NCI-H510A treated with DMSO at 0.1 percent for 48 hours (cell line): ENCODE data around the gene GSTT4.
A peak's percentile ranks its signal among the peaks of the same experiment; 100 is the strongest.
"Not testable (repeated sequence)": the region's sequence is repeated elsewhere in the genome, so short reads cannot be mapped to it uniquely, and the experiment has no call there.

Experiments used
- DNase-seq: peaks from one replicate; lab custom pipeline; 2025; lab: John Stamatoyannopoulos, UW

GSTT4 gene

DNA sequence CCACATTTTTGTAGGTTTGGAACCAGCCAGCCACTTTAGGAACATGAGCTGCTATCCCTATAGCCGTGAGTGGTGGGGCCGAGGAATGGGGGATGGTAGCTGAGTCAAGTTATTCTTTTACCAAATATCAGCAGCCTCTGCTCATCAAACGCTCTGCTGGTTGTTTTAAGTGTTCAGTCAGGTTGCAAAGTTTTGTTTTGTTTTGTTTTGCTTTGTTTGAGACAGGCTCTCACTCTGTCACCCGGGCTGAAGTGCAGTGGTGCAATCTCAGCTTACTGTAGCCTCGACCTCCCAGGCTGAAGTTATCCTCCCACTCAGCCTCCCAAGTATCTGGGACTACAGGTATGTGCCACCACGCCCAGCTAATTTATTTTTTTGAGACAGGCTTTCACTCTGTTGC is 20.2 kb upstream of the GSTT4 start:
- no peak for DNase-seq

GRCh38 chr22:24024354-24024753 is 19.1 kb upstream of the GSTT4 start:
- DNase-seq: no peak

DNA sequence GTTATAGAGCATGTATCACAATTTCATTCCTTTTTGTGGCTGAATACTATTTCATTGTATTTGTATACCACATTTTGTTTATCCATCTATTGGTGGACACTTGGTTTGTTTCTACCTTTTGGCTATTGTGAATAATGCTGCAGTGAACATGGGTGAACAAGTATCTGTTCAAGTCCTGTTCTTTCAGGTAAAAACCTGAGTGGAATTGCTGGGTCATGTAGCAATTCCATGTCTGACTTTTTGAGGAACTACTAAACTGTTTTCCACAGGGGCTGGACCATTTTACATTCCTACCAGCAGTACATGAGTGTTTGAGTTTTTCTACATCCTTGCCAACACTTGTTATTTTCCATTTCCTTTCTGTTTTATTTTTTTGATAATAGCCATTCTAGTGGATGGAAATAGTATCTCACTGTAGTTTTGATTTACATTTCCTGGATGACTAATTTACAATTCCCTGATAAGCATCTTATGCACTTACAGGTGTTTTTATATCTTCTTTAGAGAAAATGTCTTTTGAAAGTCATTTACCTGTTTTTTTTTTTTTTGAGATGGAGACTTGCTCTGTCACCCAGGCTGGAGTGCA is 18.0 kb upstream of the GSTT4 start:
- no peak for DNase-seq

- no peak for DNase-seq
Observed at GRCh38 chr22:24021304-24021703, 16.1 kb upstream of the GSTT4 start.

DNA sequence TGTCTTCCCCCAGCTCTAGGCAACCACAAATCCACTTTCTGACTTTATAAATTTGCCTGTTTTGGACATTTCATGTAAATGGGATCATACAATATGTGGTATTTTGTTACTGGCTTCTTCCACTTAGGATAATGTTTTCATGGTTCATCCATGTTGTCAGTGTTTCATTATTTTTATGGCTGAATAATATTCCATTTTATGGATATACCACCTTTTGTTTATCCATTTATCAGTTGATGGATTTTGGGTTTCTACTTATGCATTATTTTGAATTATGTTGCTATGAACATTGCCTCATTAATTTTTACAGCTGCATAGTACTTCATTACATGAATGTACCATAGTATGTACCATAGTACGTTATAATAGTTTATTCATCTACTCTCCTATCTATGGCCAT is 10.9 kb upstream of the GSTT4 start:
- DNase-seq: no peak

- DNase-seq: peak; percentile 13
Observed at GRCh38 chr22:24011735-24012068, 6.4 kb upstream of the GSTT4 start.

DNA sequence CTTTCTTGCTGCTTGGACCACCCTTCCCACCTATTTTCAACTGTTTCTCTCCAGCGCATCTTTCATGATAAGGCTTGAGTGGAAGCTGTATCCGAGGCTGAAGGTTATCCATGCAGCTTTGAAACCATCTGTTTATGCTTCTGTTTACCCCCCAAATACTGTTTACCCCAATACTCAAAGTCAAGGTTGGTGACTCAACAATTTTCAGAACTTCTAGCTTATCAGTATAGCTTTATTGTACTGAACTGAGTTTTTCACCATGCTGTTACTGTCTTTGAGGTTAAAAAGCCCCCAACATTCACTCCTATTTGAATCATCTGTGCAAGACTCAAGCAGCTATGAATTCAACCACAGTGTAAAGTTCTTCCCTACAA is 4.8 kb upstream of the GSTT4 start:
- DNase-seq: no peak

DNA sequence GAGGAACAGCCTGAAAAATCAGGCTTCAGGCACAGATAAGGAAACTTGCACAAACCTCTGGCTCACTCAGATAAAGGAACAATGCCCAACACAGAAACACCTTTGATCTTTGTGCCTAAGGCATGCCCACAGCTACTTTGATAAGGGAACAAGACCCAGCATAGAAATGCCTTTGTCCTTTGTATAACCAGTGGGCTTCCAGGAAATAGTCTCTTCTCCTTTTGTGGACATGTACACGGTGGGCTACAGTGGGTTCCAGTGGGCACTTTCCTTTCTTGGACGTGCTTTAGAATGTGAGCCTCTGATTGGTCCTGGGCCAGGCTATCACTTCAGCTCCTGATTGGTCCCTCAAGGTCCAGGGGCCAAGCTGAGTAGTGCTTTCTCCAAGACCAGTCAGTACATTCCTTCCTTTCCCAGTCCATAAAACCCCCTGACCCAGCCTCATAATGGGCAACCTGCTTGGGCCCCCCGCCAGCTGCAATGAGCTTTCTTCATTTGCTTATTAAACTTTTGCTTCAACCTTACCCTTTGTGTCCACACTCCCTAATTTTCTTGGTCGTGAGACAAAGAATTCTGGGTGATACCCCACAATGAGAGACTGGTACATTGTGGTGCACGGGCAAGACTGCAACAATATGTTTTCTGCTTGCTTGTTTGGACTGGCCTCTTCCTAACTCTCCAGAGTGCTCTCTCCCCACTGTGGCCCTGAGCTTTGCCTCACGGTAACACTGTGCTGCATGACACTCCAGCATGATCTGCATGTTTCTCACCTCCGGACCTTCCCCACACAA is 4.2 kb upstream of the GSTT4 start:
- DNase-seq: no peak

DNA sequence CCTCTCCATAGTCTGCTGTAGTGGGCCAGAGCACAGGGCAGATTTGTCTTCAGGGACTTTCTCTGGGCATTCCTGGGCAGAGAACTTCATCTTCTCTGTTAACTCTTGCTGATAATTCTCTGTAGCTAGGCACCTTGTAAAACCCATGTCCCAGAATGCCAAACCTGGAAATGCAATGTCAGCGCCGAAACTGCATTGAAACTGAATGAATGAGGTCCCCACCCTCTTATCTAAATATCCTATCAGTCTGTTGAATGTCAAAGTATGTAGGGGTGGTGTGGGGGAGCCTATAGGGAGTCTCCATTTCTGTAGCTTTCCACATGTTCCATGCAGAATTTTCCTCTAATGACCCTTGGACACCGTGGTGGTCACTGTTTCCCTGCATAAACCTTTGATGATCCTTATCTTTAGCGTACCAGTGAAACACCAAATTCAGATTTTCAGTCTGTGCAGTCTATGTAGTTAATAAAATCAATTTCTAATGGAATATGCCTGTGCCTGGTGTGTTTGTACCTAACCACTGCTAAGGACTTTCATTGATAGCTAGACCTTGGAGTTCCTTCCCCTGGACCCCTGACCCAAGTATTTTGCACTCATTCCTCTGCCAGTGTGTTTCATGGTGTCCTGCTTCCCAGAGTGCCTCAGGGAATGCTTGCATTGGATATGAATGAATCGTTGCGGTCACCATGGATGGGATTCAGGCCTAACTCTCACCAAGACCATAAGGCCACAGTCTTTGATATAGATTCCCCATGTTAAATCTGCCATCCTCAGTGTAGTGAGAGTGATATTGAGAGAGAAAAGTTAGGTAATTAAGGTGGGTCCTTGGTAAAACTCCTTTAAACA is 3.4 kb upstream of the GSTT4 start:
- no peak for DNase-seq

DNA sequence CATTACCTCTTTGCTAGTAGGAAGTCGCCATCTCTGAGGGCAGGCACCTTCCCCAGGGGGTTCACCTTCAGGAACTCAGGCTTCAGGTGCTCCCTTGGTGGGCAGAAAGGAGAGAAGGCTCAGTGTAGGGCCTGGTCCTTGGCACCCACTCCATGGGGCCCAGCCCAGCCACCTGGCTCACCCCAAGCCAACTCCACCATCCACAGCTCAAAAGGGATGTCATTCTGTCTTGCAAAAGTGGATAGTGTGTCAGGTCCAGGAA is 2.7 kb upstream of the GSTT4 start:
- no peak for DNase-seq

GRCh38 chr22:24007253-24008021 is 2.2 kb upstream of the GSTT4 start:
- no peak for DNase-seq

DNA sequence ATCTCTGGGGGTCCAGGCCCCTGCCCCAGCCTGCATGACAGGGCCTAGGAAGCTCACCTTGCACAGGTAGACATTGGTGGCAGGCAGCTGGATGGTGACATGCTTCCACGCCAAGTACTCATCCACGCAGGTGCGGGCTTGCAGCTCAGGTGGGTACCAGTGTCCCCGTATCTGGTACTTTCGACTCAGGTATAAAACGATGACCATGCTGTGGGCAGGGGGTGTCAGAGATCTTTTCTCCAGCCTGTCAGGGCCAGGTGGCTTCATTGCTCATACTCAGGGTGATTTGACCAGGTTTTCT is 1.6 kb upstream of the GSTT4 start:
- no peak for DNase-seq

DNA sequence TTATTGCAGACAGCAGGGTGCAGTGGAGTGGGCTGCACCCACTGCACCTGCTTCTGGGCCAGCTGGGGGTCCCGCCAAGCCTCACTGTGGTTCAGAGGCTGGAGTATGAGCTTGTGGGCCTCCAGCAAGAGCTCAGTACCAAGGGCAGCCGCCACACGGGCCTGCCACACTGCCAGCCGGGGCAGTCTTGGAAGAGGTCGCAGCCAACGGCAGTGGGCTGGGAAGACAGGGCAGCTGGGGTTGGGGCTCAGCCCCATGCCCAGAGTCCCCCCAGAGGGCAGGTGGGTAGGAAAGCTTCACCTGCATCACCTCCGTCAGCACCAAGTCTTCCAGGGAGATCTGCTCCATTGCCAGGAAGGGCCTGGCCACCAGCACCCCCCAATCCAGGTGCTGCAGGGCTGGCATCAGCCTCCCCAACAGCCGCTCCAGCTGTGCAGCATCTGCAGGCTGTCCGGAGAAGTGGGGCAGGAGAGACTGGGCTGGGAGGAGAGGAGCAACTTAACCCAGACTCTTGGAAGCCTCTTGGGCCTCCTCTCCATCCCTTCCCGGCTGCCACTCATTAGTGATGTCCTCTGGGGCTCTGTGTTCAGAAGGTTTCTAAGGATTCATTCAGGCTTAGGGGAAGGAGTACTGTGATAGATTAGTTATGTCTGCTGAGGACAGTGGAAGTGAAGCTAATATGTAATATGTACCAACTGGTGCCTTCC is 1.1 kb upstream of the GSTT4 start:
- no peak for DNase-seq

- DNase-seq: no peak
Observed at GRCh38 chr22:24003887-24004286, 1.4 kb downstream of the GSTT4 start.

- DNase-seq: no peak
Observed at GRCh38 chr22:24002851-24003250, 2.4 kb downstream of the GSTT4 start.

DNA sequence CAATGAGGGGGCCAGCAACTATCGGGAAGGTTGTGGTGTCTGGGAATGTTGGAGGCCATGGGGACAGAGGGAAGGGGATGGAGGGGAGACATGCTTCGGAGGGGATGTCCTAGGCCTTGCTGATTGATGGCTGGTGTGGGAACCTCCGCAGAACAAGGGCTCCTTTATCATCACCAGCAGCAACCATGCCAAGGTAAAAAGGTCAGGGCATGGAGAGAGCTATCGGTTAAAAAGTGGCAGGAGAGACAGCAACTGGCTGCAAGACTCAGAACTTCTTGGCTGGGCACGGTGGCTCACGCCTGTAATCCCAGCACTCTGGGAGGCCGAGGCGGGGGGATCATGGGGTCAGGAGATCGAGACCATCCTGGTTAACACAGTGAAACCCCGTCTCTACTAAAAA is 3.0 kb downstream of the GSTT4 start:
- DNase-seq: no peak

GRCh38 chr22:24001314-24001713 is 3.9 kb downstream of the GSTT4 start:
- DNase-seq: no peak

GRCh38 chr22:23999779-24000178 is 5.5 kb downstream of the GSTT4 start:
- not testable (repeated sequence) for DNase-seq

GRCh38 chr22:23997092-23997491 is 8.2 kb downstream of the GSTT4 start:
- DNase-seq: no peak

DNA sequence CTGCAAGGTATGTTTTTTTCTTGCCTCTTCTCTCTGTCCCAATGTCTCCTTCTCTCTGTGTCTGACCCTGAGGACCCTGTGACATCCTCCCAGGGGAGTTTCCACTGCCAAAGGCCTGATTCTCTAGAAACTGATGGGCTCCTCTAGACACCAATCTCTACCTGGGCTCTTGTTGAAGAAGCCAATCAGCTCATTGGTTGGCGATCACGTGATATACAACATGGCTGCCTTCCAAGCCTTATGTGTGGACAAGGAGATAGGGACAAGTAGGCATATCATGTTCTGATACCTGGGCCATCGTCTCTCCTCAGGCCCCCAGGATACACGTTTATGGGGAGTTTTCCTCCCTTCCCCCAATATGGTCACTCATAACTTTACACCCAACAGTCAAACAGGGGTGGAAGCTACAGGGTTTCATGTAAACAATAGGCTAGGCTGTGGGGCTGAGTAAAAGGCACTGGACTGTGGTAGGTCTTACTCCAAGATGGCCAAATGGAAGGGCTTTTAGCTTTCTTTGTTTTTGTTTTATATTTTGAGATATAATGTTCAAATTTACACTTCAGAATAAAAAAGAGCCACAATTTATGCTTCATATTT is 11.6 kb downstream of the GSTT4 start:
- not testable (repeated sequence) for DNase-seq

DNA sequence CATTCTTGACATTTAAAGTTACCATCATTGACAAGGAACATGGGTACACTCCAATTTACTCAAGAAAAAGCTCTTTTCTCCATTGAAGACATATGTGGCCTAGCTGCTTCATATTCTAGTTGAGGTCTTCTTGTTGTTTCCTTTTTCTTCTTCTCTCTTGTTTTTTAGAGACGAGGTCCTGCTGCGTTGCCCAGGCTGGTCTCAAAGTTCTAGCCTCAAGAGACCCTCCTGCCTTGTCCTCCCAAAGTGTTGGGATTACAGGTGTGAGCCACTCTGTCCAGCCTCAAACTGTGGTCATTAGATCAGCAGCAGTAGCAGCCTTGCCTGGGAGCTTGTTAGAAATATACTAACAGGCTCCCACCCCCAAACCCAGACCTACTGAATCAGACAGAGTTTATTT is 12.2 kb downstream of the GSTT4 start:
- DNase-seq: not testable (repeated sequence)
